ENCODE measurements around the gene SHPK.

- TF ChIP-seq ZNF274 (IDR thresholded peaks at IDR 0.05; ENCODE audit: low read depth, low read length), result no peak
- TF ChIP-seq SUZ12 (IDR thresholded peaks at IDR 0.05; ENCODE audit: extremely low read depth, insufficient read depth, insufficient read length), result no peak
Measured at GRCh38 chr17:3598078-3598477, 38.0 kb downstream of the SHPK start.

Measured in NT2/D1 (cell line).